ENCODE data around the gene BMPR1A. TPM values are rescaled to one million over a fixed set of nuclear protein-coding genes. Genes with fewer than 3 reads are reported as not detected.
A peak's percentile ranks its signal among the peaks of the same experiment; 100 is the strongest.

The BMPR1A gene
- total RNA-seq, 6 donors from 2014 or later = 12.9 to 37.4 (median 30.6) TPM

DNA sequence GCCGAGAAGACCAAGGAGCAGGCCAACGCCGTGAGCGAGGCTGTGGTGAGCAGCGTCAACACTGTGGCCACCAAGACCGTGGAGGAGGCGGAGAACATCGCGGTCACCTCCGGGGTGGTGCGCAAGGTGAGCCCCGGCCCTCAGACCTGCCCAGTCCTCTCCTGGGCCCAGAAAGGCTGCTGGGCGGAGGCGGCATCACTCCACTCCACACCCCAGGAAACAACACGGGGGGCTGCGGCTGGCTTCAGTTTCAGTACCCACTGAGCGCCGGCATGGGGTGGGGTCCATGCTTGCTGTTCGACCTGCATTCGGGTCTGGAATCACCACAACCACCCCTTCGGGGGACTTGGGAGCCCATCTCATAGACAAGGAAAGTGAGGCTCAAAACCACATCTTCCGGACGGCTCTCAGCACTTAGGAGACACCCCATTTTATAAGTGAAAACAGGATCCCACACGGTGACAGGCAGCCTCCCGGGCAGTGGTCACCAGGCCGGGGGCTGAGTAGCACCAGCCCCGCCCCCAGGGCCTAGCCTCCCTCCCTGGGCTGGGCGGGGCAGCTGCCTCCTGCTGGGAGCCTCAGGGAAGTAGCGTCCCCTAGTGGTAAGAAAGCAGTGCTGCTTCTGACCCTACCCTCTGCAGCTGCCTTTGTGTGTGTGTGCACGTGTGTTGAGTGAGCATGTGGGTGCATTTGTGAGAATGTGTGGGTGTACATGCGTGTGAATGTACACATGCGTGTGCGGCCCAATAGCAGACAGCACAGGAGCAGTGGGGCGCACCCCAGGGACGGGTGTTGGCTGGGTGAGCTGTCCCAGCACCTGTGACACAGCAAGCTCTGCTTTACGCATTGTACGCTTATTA, 203.8 kb downstream of the BMPR1A start:
- H3K27me3 ChIP-seq = no peaks in the 10 kb centered on the region
- ATAC-seq (ENCODE audit: low FRiP score in 2 of 2) (peak; percentile 32 to 76), DNase-seq (peak; percentile 48 to 78)
- peaks cover 21 to 48% (median 36%) of the 10 kb centered on the region in 4 donors for H3K4me1 ChIP-seq
- H3K9me3 ChIP-seq = no peaks in the 10 kb centered on the region
- 77 to 82% methylated on average over 18 to 37 of the region's 37 CpGs for WGBS, 2 donors
- TF ChIP-seq POLR2A (IDR thresholded peaks at IDR 0.05) (no peak), POLR2AphosphoS5 (IDR thresholded peaks at IDR 0.05) (peak in 1 of 2 donors; percentile 7), EP300 (IDR thresholded peaks at IDR 0.05) (no peak)
- TF ChIP-seq, protein P1, sequence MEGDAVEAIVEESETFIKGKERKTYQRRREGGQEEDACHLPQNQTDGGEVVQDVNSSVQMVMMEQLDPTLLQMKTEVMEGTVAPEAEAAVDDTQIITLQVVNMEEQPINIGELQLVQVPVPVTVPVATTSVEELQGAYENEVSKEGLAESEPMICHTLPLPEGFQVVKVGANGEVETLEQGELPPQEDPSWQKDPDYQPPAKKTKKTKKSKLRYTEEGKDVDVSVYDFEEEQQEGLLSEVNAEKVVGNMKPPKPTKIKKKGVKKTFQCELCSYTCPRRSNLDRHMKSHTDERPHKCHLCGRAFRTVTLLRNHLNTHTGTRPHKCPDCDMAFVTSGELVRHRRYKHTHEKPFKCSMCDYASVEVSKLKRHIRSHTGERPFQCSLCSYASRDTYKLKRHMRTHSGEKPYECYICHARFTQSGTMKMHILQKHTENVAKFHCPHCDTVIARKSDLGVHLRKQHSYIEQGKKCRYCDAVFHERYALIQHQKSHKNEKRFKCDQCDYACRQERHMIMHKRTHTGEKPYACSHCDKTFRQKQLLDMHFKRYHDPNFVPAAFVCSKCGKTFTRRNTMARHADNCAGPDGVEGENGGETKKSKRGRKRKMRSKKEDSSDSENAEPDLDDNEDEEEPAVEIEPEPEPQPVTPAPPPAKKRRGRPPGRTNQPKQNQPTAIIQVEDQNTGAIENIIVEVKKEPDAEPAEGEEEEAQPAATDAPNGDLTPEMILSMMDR (IDR thresholded peaks at IDR 0.05) = peak; percentile 77 to 94 (median 88)
- H3K27ac ChIP-seq = peak overlapping the region; percentile 81 to 90 (median 85)
- no peak overlapping the region for H3K4me3 ChIP-seq
- no peaks in the 10 kb centered on the region for H3K36me3 ChIP-seq

DNA sequence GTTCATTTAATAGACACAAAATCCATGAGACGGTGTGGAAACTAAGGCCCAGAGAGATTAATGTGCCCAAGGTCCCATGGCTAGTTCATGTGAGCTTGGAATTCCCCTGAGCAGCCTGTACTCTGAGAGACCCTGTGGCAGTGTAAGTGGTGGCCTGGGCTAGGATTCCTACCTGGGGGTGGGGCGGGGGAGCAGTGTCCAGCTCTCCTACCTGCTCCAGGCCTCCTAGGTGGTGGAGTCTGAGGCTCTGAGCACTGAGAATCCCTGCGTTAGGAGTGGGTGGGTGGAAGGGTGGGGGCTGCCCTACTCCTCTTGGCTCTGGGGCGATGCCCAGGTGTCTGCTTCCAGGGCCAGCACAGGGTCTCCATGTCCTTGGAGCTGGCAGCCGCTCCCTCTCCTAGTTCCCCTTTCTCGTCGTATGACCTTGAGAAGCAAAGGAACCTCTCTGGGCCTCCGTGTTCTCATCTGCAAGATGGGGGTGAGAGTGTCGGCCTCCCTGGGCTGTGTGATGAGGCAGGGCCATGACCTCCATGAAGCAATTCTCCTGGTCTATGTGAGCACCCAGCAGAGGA, 204.5 kb downstream of the BMPR1A start:
- 86 to 93% methylated on average over 6 to 9 of the region's 9 CpGs for WGBS, 2 donors

DNA sequence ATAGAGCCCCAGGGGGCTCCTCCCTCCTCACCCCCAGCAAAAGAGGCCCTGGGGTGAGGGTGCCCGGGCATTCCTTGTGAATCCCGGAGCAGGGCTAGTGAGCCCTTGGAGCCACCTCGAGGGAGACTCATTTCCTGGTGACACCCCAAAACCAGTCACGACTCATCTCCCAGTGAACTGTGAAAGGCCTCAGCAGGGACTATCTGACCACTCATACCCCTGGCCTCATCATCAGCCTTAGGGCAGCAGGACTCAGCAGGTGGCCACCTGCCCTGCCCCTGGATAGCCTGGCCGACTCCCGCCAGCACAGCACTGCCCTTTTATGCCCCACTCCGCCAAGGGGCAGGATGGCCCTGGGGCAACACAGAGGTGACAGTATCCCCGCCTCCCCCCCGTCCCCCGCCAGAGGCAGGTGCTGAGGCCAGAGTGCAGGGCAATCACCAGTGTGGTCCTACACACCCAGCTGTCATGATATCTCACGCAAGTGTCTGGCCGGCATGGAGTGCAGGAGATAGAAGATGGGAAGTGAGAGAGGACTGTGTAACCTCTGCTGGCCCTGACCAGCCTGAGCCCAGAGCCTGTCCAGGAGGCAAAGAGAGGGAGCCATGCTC, 205.2 kb downstream of the BMPR1A start:
- 90 to 91% methylated on average over 2 to 12 of the region's 12 CpGs for WGBS, 2 donors
- Histone ChIP-seq H3K4me1 (peaks cover 28 to 46% (median 40%) of the 10 kb centered on the region in 4 donors), H3K4me3 (no peak overlapping the region), H3K27me3 (no peaks in the 10 kb centered on the region), H3K27ac (no peak overlapping the region), H3K36me3 (no peaks in the 10 kb centered on the region), H3K9me3 (no peaks in the 10 kb centered on the region)
- TF ChIP-seq POLR2AphosphoS5 (IDR thresholded peaks at IDR 0.05) (no peak), POLR2A (IDR thresholded peaks at IDR 0.05) (no peak), EP300 (IDR thresholded peaks at IDR 0.05) (no peak)
- TF ChIP-seq, protein P1 (IDR thresholded peaks at IDR 0.05) = no peak
- DNase-seq (peak; percentile 16 to 63), ATAC-seq (ENCODE audit: low FRiP score in 2 of 2) (no peak)

More for the DNA sequence above, 204.5 kb downstream of the BMPR1A start:
- no peaks in the 10 kb centered on the region for H3K36me3 ChIP-seq
- H3K27me3 ChIP-seq = no peaks in the 10 kb centered on the region
- TF ChIP-seq POLR2A (IDR thresholded peaks at IDR 0.05) = no peak
- no peak for TF ChIP-seq EP300 (IDR thresholded peaks at IDR 0.05)
- no peak for TF ChIP-seq POLR2AphosphoS5 (IDR thresholded peaks at IDR 0.05)
- TF ChIP-seq, protein P1 (IDR thresholded peaks at IDR 0.05) = no peak
- no peaks in the 10 kb centered on the region for H3K9me3 ChIP-seq
- no peak overlapping the region for H3K4me3 ChIP-seq
- no peak overlapping the region for H3K27ac ChIP-seq
- peak in 1 of 2 donors; percentile 15 for DNase-seq
- H3K4me1 ChIP-seq = peaks cover 22 to 42% (median 34%) of the 10 kb centered on the region in 4 donors
- ATAC-seq (ENCODE audit: low FRiP score in 2 of 2) = no peak

DNA sequence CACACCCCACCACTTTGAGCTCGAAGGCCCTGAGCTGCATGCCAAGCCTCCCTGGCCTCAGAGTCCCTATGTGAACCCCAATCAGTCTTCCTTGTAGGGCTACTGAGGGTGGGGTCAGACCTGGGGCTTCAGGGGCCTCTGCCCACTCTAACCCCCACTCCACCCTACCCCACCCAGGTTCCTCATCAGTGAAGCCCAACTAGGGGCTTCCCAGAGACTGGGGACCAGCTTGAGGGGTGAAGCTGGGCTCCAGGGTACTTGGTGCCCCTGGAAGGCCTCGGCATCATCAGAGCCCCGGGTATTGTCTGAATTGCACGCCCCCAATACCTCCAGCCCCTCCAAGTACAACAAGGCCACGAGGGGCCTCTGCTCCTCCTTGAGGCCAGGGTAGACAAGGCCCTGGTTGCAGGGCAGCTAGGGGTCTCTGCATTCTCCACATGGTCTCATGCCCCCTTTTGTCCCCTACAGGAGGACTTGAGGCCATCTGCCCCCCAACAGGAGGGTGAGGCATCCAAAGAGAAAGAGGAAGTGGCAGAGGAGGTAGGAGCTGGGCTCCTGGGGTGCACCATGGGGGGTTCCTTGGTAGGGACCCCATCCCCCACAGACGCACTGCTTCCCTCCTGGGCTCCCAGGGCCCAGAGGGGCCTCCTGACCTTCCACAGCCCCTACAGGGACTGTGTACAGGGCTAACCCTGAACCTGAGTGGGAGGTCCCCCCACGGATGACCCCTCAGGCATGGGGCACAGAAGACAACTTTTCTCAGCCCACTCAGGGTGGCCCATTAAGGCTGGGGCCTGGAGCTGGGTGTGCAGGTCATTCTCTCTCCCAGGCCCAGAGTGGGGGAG, 205.9 kb downstream of the BMPR1A start:
- ATAC-seq (ENCODE audit: low FRiP score in 2 of 2) (no peak), DNase-seq (peak in 1 of 2 donors; percentile 17)
- 87% methylated on average over 7 of the region's 7 CpGs; no CpG with 5 or more reads in 1 of the 2 donors for WGBS, 2 donors
- Histone ChIP-seq H3K27me3 (no peaks in the 10 kb centered on the region), H3K36me3 (no peaks in the 10 kb centered on the region), H3K9me3 (no peaks in the 10 kb centered on the region), H3K27ac (no peak overlapping the region), H3K4me1 (peaks cover 36 to 52% (median 47%) of the 10 kb centered on the region in 4 donors), H3K4me3 (no peak overlapping the region)
- TF ChIP-seq, protein P1 (IDR thresholded peaks at IDR 0.05) = no peak
- no peak for TF ChIP-seq POLR2AphosphoS5 (IDR thresholded peaks at IDR 0.05)
- TF ChIP-seq POLR2A (IDR thresholded peaks at IDR 0.05) = no peak
- TF ChIP-seq EP300 (IDR thresholded peaks at IDR 0.05) = no peak
